Measurements from ENCODE around the gene ABCB9.
"Not testable (repeated sequence)": the region's sequence is repeated elsewhere in the genome, so short reads cannot be mapped to it uniquely, and the experiment has no call there.

ABCB9 gene

DNA sequence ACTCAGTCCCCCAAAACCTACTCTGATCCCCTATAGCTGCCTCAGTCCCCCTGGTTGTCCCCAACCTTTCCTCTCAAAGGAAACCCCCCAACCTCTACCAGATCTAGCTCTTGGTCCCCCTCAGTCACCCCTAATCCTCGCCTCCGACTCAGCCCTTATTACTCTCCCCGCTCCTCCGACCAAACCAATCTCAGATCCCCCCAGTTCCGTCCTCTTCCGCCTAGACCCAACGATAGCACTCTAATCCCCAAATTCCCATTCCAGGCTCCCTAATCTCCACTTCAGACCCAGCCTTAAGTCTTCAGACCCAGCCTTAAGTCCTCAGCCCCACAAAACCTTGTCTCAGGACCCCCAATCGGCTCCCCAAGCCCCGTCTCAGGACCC, 71.0 kb downstream of the ABCB9 start:
- DNase-seq (ENCODE audit: low read depth in 2 of 2), result no peak

GRCh38 chr12:122894193-122895121, 71.8 kb downstream of the ABCB9 start:
- DNase-seq (ENCODE audit: low read depth in 2 of 2), result no peak

DNA sequence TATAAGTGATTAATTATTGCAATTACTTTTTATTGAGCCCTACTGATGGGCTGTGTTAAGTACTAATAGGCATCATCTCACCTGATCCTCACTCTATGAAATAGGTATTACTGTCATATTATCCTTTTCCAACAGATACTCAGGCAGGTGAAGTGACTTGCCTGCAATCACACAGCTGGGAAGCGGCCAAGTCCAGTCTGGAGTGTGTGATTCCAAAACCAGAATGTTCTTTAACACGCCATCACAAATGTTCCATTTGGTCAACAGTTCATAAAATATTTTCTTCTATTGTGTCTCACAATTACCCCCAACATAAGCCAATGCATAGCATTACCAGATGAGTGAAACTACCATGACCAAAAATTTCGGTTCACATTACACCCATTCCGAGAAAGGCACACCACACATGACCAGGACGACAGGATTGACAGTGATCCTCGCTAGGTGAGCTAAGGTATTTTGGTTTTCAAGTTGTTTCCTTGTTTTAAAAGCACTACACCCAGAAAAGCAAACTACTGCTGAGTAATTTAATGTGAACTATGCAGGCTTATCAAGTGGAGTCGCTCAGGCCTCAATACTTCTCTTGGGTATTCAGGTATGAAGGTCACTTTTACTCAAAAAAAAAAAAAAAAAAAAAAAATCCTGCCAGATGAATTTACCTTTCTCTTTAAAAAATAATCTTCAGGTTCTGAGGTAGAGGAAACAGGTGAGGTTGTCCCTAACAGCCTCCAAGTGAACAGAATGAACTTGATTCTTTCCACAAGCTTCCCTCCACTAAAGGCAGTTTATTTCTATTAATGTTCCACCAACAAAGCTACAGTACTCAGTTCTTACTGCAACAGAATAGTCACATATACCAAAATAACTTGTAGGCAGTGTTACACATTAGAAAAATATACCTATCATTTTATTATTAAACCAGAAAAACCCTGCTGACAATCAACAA, 72.8 kb downstream of the ABCB9 start:
- no peak for DNase-seq (ENCODE audit: low read depth in 2 of 2)

DNA sequence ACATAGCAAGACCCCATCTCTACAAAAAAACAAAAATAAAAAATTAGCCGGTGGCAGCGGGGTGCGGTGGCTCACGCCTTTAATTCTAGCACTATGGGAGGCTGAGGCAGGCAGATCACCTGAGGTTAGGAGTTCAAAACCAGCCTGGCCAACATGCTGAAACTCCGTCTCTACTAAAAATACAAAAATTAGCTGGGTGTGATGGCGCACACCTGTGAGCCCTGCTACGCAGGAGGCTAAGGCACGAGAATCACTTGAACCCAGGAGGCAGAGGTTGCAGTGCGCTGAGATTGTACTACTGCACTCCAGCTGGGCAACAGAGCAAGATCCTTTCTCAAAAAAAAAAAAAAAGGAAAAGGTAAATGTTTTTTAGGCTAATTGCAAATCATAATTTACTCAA, 73.5 kb downstream of the ABCB9 start:
- not testable (repeated sequence) for DNase-seq (ENCODE audit: low read depth in 2 of 2)

- DNase-seq (ENCODE audit: low read depth in 2 of 2), result no peak
These were observed 74.4 kb downstream of the ABCB9 start for GRCh38 chr12:122891661-122892525.

DNA sequence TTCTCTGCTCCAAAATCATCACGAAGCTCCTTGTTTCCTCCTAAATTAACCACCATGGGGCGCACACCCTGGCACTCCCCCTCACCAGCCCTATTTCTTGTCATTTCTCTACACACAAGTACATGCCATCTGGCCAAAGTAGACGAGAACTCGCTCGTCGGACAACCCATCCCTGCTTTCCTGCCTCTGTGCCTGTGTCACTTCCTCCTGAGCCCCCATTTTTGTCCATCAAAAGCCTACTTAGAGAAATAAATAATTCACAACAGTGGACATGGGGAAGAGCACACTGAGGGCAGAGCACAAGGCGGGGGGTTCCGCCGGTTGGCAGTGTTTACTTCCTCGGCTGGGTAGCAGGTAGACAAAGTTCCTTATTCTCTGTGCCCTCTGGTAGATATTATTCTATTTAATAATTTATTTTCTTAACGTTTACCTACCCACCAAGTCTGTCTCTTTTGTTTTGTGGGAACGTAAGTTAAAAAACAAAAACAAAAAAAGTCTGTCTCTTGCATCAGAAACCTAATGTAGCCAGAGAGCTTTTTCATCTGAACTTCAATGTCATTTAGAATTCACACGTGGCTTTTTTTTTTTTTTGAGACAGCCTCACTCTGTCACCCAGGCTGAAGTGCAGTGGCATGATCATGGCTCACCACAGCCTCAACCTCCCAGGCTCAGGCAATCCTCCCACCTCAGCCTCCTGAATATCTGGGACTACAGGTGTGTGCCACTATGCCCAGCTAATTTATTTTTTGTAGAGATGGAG, 76.3 kb downstream of the ABCB9 start:
- no peak for DNase-seq (ENCODE audit: low read depth in 2 of 2)

DNA sequence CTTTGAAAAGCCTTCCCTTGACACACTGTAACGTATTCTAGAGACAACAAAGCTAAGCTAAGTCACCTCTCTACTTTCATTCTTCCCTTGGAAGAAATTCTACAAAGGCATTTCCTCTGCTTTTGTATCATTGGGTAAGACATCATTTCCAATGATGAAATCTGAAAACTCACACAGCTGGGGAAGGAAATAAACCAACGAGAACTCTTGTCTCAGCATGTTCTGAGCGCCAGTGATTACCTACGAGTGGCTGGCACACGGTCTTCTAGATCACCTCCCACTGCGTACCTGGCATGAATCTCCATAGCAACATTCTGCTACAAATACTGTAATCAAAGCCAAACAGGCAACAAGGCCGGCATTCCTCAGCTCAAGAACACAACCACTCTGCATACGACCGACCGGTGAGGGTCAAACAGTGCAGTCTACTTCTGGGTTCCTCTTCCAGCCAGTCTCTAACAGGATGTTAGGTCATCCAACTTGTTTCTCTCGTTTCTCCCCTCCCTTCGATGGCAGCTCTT, 78.0 kb downstream of the ABCB9 start:
- no peak for DNase-seq (ENCODE audit: low read depth in 2 of 2)

DNA sequence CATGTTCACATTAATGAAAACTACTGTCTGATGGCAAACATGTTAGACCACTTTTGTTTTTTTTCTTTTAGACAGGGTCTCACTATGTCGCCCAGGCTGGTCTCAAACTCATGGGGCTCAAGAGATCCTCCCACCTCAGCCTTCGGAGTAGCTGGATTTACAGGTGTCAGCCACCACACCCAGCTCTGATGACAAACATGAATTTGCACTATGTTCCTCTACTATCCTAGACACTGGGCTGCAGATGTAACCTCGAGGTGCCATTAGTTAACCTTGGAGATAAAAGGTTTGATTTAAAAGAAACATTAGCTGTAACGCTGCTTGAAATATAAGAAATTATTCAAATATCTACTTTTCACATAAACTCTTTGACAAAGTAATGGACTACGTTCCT, 78.4 kb downstream of the ABCB9 start:
- no peak for DNase-seq (ENCODE audit: low read depth in 2 of 2)

GRCh38 chr12:122886851-122887818, 79.1 kb downstream of the ABCB9 start:
- DNase-seq (ENCODE audit: low read depth in 2 of 2), result peak; percentile 36 to 46

GRCh38 chr12:122886161-122886560, 80.1 kb downstream of the ABCB9 start:
- no peak for DNase-seq (ENCODE audit: low read depth in 2 of 2)

DNA sequence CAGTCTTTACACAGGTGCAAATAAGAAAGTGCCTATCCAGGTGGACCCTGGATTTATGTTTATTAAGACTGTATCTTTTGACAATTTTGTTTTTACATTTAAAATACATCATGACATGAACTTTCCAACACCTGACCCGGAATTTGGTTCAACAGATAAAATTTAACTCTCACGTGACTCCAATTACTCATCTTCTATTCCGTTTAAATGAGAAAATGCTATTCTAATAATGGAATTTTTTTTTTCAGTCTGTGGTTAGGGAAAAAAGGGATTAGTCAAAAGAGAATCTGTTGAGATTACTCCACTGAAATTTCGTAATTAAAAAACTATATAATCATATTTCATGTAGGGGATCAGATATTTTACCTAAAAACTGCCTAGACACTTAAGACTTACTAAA, 81.4 kb downstream of the ABCB9 start:
- DNase-seq (ENCODE audit: low read depth in 2 of 2), result no peak

DNA sequence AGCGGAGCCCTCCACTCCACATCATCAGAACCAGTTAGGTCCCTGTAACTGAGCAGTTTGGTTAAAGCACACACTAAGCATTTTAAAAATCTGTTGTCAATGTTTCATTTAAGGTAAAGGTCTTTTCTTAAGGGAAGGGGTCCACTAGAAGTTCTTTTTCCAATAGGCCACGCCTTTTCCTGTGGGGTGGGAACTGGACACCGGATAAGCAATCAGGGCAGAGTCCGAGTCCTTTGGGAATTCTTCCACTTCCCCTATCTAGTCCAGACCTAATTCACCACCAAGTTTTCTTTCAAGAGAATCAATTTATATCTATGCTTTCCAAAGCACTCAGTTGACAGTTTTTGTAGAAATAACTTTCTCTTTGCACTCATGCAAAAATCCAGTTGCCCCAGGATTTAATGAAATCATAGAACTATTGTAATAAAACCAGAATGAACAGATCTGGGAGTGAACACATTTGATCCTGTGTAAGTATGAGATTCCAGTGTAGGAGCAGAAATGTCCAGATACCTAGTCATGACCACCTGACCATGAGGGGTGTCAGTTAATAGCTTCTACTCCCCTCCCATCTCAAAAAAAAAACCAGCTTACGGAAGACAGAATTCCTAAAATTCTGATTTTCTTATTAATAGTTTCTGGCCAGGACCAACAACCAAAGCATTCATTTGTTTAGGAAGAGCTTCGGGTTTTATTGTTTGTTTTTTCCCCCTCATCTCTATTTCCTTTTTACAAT, 82.0 kb downstream of the ABCB9 start:
- no peak for DNase-seq (ENCODE audit: low read depth in 2 of 2)

GRCh38 chr12:122882908-122883558, 83.2 kb downstream of the ABCB9 start:
- no peak for DNase-seq (ENCODE audit: low read depth in 2 of 2)

- no peak for DNase-seq (ENCODE audit: low read depth in 2 of 2)
These were observed 85.6 kb downstream of the ABCB9 start for GRCh38 chr12:122880668-122881067.

DNA sequence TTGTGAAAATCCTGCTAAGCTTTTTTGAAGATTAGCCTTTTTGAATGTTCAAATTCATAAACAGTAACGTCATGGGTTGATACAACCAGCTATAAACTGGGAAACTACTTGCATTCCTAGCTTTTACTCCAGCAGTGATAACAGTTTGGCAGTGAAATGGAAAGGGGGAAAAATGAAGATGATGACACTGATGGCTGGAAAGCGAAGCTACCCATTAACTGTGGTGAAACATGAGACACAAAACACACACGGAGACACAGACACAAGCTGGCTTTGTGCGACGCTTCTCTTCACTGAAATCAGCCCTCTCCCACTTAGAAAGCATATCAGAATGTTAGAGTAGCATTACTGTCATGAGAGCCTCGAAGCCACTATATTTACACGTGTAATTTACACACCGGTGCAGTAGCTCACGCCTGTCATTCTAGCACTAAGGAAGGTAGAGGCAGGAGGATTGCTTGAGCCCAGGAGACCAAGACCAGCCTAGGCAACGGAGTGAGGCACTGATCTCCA, 86.1 kb downstream of the ABCB9 start:
- DNase-seq (ENCODE audit: low read depth in 2 of 2), result no peak
